NCI-H748 treated with DMSO at 0.1 percent for 48 hours (cell line): ENCODE results near the gene TINAGL1.

Source experiments
- DNase-seq: peaks from one replicate; lab custom pipeline; 2025; lab: John Stamatoyannopoulos, UW

The TINAGL1 gene

GRCh38 chr1:31627930-31628559 lies 51.7 kb downstream of the TINAGL1 start:
- no peak for DNase-seq

- no peak for DNase-seq
These were observed 52.7 kb downstream of the TINAGL1 start for GRCh38 chr1:31628931-31629556.

GRCh38 chr1:31632649-31633048 lies 56.3 kb downstream of the TINAGL1 start:
- DNase-seq, result no peak

- DNase-seq, result no peak
These were observed 56.8 kb downstream of the TINAGL1 start for GRCh38 chr1:31633117-31633516.
